Measurements from ENCODE around the gene ARID3B.

Gene ARID3B

DNA sequence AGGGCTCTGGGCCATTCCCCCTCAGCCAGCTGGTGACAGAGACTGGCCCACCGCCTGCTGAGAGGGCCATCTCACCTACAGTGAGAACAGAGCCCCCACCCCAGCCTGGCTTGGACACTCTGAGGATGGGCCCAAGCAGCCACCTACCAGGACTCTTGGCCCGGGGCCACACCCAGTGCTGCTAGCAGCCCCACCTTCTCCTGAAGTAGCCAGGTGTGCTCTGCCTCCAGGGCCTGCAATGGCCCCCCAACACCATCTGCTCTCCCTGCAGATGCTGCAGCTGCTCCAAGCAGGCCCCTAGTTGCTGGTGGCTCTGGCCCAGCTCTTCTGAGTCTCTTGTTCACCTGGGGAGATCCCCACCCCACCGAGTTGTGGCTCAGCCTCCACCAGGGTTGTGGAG lies 67.8 kb downstream of the ARID3B start:
- Histone ChIP-seq H3K4me1 (ENCODE audit: control extremely low read depth in 1 of 4, control insufficient read depth in 4 of 4, insufficient read depth in 4 of 4, low read length in 3 of 4) (peaks cover 0 to 18% (median 0%) of the 10 kb centered on the region in 4 experiments), H3K9me3 (ENCODE audit: control extremely low read depth in 1 of 5, control insufficient read depth in 4 of 5, insufficient read depth in 2 of 5, low read depth in 1 of 5, low read length in 4 of 5) (no peaks in the 10 kb centered on the region), H3K27ac (ENCODE audit: insufficient read depth in 1 of 2, low read depth in 1 of 2, low read length in 2 of 2, poor library complexity in 1 of 2, severe bottlenecking in 2 of 2) (no peak overlapping the region), H3K4me3 (ENCODE audit: control insufficient read depth in 1 of 7, extremely low read depth in 1 of 7, insufficient read depth in 4 of 7, low read depth in 2 of 7, low read length in 6 of 7) (no peak overlapping the region), H3K27me3 (replicated peaks in 2 of 5; ENCODE audit: control insufficient read depth in 4 of 5, insufficient read depth in 5 of 5, low read length in 4 of 5) (no peaks in the 10 kb centered on the region), H3K36me3 (ENCODE audit: control insufficient read depth in 4 of 4, insufficient read depth in 4 of 4, low read length in 3 of 4) (no peaks in the 10 kb centered on the region)
- ChIA-PET CTCF (no interaction called here), POLR2A (interaction anchor here (1.4 kb wide), 1 partner anchor 10 kb away, joined by 4 read pairs; no protein-coding TSS in a partner anchor)
- WGBS (ENCODE audit: insufficient coverage): 96% methylated on average over 3 of the region's 3 CpGs
- no peak for DNase-seq

DNA sequence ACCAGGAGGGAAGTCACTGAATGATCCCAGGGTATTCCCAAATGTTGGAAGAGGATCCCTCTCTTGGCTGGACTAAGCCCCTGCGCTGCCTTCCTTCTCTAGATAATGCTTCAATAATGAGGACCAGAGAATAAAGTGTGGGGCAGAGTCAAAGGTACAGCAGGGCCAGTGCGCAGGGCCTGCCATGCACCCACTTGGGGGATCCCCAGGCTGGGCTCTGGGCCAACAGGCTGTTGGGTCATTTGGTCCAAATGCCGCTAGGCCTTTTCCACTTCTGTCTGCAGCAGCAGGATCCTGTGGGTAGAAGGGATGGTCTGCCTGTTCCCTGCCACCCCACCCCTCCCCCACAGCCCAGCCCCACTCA lies 68.9 kb downstream of the ARID3B start:
- ChIA-PET CTCF (interaction anchor here (2.3 kb wide), 1 partner anchor 12 kb away, joined by 6 read pairs; no protein-coding TSS in a partner anchor), POLR2A (interaction anchor here (1.4 kb wide), 1 partner anchor 11 kb away, joined by 4 read pairs; no protein-coding TSS in a partner anchor)
- DNase-seq: no peak
- Histone ChIP-seq H3K4me1 (ENCODE audit: control extremely low read depth in 1 of 4, control insufficient read depth in 4 of 4, insufficient read depth in 4 of 4, low read length in 3 of 4) (peaks cover 0 to 19% (median 6%) of the 10 kb centered on the region in 4 experiments), H3K27ac (ENCODE audit: insufficient read depth in 1 of 2, low read depth in 1 of 2, low read length in 2 of 2, poor library complexity in 1 of 2, severe bottlenecking in 2 of 2) (no peak overlapping the region), H3K9me3 (ENCODE audit: control extremely low read depth in 1 of 5, control insufficient read depth in 4 of 5, insufficient read depth in 2 of 5, low read depth in 1 of 5, low read length in 4 of 5) (no peaks in the 10 kb centered on the region), H3K36me3 (ENCODE audit: control insufficient read depth in 4 of 4, insufficient read depth in 4 of 4, low read length in 3 of 4) (no peaks in the 10 kb centered on the region), H3K27me3 (replicated peaks in 2 of 5; ENCODE audit: control insufficient read depth in 4 of 5, insufficient read depth in 5 of 5, low read length in 4 of 5) (no peaks in the 10 kb centered on the region), H3K4me3 (ENCODE audit: control insufficient read depth in 1 of 7, extremely low read depth in 1 of 7, insufficient read depth in 4 of 7, low read depth in 2 of 7, low read length in 6 of 7) (no peak overlapping the region)
- whole genome bisulfite sequencing (ENCODE audit: insufficient coverage): 100% methylated on average over 2 of the region's 3 CpGs

DNA sequence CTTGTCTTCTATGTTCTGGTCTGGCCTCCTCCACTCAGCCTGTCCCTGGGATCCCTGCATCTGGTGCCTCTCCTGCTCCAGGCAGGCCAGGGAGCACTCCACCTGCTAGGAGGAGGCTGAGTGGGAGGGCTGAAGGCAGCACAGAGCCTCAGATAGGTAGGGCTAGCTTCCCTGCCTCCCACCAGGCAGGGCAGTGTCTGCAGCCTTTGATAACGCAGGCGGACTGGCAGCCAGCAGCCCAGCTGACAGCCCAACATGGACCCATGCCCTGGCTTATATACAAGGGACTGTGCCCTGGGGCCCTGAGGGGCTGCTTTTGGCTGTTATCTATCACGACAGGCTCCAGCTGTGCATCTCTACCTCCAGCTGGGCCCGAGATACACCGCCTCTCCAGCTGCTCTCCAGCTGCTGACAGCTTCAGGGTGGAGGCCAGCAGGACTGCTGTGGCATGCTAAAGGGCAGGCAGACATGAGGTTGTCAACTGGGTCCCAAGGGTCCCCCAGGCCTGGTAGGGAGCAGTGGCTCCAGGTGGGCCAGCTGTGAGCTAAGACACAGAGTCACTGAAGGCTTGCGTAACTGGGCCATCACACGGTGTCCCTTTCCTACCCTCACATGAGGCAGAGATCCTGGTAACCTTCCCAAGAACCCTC lies 69.4 kb downstream of the ARID3B start:
- no peak overlapping the region for H3K27ac ChIP-seq (ENCODE audit: insufficient read depth in 1 of 2, low read depth in 1 of 2, low read length in 2 of 2, poor library complexity in 1 of 2, severe bottlenecking in 2 of 2)
- WGBS (ENCODE audit: insufficient coverage): 94% methylated on average over 7 of the region's 7 CpGs
- ChIA-PET CTCF (interaction anchor here (2.3 to 17.5 kb wide), 2 partner anchors 11 to 26 kb away, joined by 6 to 302 read pairs; no protein-coding TSS in a partner anchor), POLR2A (interaction anchor here (1.4 kb wide), 1 partner anchor 12 kb away, joined by 4 read pairs; no protein-coding TSS in a partner anchor)
- peak; percentile 74 to 90 (median 82) for DNase-seq
- peaks cover 0 to 24% (median 10%) of the 10 kb centered on the region in 4 experiments for H3K4me1 ChIP-seq (ENCODE audit: control extremely low read depth in 1 of 4, control insufficient read depth in 4 of 4, insufficient read depth in 4 of 4, low read length in 3 of 4)
- no peaks in the 10 kb centered on the region for H3K9me3 ChIP-seq (ENCODE audit: control extremely low read depth in 1 of 5, control insufficient read depth in 4 of 5, insufficient read depth in 2 of 5, low read depth in 1 of 5, low read length in 4 of 5)
- H3K4me3 ChIP-seq (ENCODE audit: control insufficient read depth in 1 of 7, extremely low read depth in 1 of 7, insufficient read depth in 4 of 7, low read depth in 2 of 7, low read length in 6 of 7): no peak overlapping the region
- H3K27me3 ChIP-seq (replicated peaks in 2 of 5; ENCODE audit: control insufficient read depth in 4 of 5, insufficient read depth in 5 of 5, low read length in 4 of 5): no peaks in the 10 kb centered on the region
- no peaks in the 10 kb centered on the region for H3K36me3 ChIP-seq (ENCODE audit: control insufficient read depth in 4 of 4, insufficient read depth in 4 of 4, low read length in 3 of 4)

DNA sequence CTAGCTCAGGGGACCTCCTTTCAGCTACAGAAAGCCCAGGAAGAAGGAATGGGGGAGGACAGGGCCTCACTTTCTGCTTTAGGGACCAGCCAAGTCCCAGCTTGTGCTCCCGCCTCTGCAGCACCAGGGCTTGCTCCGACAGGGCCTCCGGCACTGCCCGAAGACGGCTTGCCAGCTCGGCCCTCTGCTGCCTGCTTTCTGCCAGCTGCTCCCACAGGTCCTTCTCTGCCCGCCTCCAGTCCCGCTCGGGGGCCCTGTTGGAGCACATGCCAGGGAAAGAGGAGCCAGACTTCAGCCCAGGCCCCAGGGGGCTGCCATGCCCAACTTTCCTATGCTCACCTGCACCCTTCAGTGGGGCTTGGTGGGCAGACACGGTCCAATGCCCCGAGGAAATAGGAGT lies 70.3 kb downstream of the ARID3B start:
- WGBS (ENCODE audit: insufficient coverage): 95% methylated on average over 9 of the region's 11 CpGs

GRCh38 chr15:74611834-74612233 lies 70.8 kb downstream of the ARID3B start:
- 100% methylated on average over 3 of the region's 6 CpGs for WGBS (ENCODE audit: insufficient coverage)
- CTCF ChIA-PET: interaction anchor here (1.9 to 17.5 kb wide), 3 partner anchors 10 to 237 kb away, joined by 4 to 302 read pairs (median 6); no protein-coding TSS in a partner anchor
- H3K36me3 ChIP-seq (ENCODE audit: control insufficient read depth in 4 of 4, insufficient read depth in 4 of 4, low read length in 3 of 4): no peaks in the 10 kb centered on the region
- no peak overlapping the region for H3K4me3 ChIP-seq (ENCODE audit: control insufficient read depth in 1 of 7, extremely low read depth in 1 of 7, insufficient read depth in 4 of 7, low read depth in 2 of 7, low read length in 6 of 7)
- POLR2A ChIA-PET: interaction anchor here (0.6 kb wide), 1 partner anchor 832 kb away, joined by 3 read pairs; no protein-coding TSS in a partner anchor
- peaks cover 2 to 30% (median 17%) of the 10 kb centered on the region in 4 experiments for H3K4me1 ChIP-seq (ENCODE audit: control extremely low read depth in 1 of 4, control insufficient read depth in 4 of 4, insufficient read depth in 4 of 4, low read length in 3 of 4)
- H3K9me3 ChIP-seq (ENCODE audit: control extremely low read depth in 1 of 5, control insufficient read depth in 4 of 5, insufficient read depth in 2 of 5, low read depth in 1 of 5, low read length in 4 of 5): no peaks in the 10 kb centered on the region
- H3K27ac ChIP-seq (ENCODE audit: insufficient read depth in 1 of 2, low read depth in 1 of 2, low read length in 2 of 2, poor library complexity in 1 of 2, severe bottlenecking in 2 of 2): no peak overlapping the region
- DNase-seq: no peak
- H3K27me3 ChIP-seq (replicated peaks in 2 of 5; ENCODE audit: control insufficient read depth in 4 of 5, insufficient read depth in 5 of 5, low read length in 4 of 5): no peaks in the 10 kb centered on the region

More for the DNA sequence above, 70.3 kb downstream of the ARID3B start:
- Histone ChIP-seq H3K9me3 (ENCODE audit: control extremely low read depth in 1 of 5, control insufficient read depth in 4 of 5, insufficient read depth in 2 of 5, low read depth in 1 of 5, low read length in 4 of 5) (no peaks in the 10 kb centered on the region), H3K4me3 (ENCODE audit: control insufficient read depth in 1 of 7, extremely low read depth in 1 of 7, insufficient read depth in 4 of 7, low read depth in 2 of 7, low read length in 6 of 7) (no peak overlapping the region), H3K4me1 (ENCODE audit: control extremely low read depth in 1 of 4, control insufficient read depth in 4 of 4, insufficient read depth in 4 of 4, low read length in 3 of 4) (peaks cover 0 to 25% (median 12%) of the 10 kb centered on the region in 4 experiments), H3K27ac (ENCODE audit: insufficient read depth in 1 of 2, low read depth in 1 of 2, low read length in 2 of 2, poor library complexity in 1 of 2, severe bottlenecking in 2 of 2) (no peak overlapping the region), H3K27me3 (replicated peaks in 2 of 5; ENCODE audit: control insufficient read depth in 4 of 5, insufficient read depth in 5 of 5, low read length in 4 of 5) (no peaks in the 10 kb centered on the region), H3K36me3 (ENCODE audit: control insufficient read depth in 4 of 4, insufficient read depth in 4 of 4, low read length in 3 of 4) (no peaks in the 10 kb centered on the region)
- ChIA-PET CTCF (interaction anchor here (1.9 to 17.5 kb wide), 3 partner anchors 10 to 237 kb away, joined by 4 to 302 read pairs (median 6); no protein-coding TSS in a partner anchor), POLR2A (no interaction called here)
- DNase-seq: no peak

DNA sequence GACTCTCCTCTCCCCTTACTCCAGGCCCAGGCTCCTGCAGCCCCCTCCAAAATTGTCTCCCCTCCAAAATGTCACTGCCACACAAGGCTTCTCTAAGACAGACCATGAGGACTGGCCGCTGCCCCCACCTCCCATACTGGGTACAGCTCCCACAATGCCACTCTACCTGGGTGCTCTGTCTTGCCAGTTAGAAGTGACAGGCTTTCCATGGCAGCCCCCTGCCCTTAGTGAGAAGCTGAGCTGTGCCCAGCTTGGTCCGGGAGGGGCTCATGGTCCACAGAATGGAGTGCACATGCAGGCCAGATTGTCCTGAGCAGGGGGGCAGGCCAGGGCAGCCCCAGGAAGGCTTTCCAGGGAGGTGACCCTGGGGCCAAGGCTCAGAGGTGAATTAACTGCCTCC lies 71.7 kb downstream of the ARID3B start:
- no peak overlapping the region for H3K27ac ChIP-seq (ENCODE audit: insufficient read depth in 1 of 2, low read depth in 1 of 2, low read length in 2 of 2, poor library complexity in 1 of 2, severe bottlenecking in 2 of 2)
- no peaks in the 10 kb centered on the region for H3K9me3 ChIP-seq (ENCODE audit: control extremely low read depth in 1 of 5, control insufficient read depth in 4 of 5, insufficient read depth in 2 of 5, low read depth in 1 of 5, low read length in 4 of 5)
- DNase-seq: no peak
- H3K4me3 ChIP-seq (ENCODE audit: control insufficient read depth in 1 of 7, extremely low read depth in 1 of 7, insufficient read depth in 4 of 7, low read depth in 2 of 7, low read length in 6 of 7): no peak overlapping the region
- WGBS (ENCODE audit: insufficient coverage): 100% methylated on average over 1 of the region's 2 CpGs
- no peaks in the 10 kb centered on the region for H3K27me3 ChIP-seq (replicated peaks in 2 of 5; ENCODE audit: control insufficient read depth in 4 of 5, insufficient read depth in 5 of 5, low read length in 4 of 5)
- peaks cover 0 to 4% (median 0%) of the 10 kb centered on the region in 4 experiments for H3K36me3 ChIP-seq (ENCODE audit: control insufficient read depth in 4 of 4, insufficient read depth in 4 of 4, low read length in 3 of 4)
- ChIA-PET CTCF (interaction anchor here (1.3 to 17.5 kb wide), 3 partner anchors 18 to 238 kb away, joined by 3 to 302 read pairs (median 4); no protein-coding TSS in a partner anchor), POLR2A (no interaction called here)
- peaks cover 8 to 39% (median 25%) of the 10 kb centered on the region in 4 experiments for H3K4me1 ChIP-seq (ENCODE audit: control extremely low read depth in 1 of 4, control insufficient read depth in 4 of 4, insufficient read depth in 4 of 4, low read length in 3 of 4)

All from common myeloid progenitor, CD34-positive (primary cell).